ENCODE data around the gene KCNE5. TPM values are rescaled to one million over a fixed set of nuclear protein-coding genes. Genes with fewer than 3 reads are reported as not detected.

KCNE5 gene
- polyA plus RNA-seq, 1 donor from 2014 or later = 0.42 TPM

DNA sequence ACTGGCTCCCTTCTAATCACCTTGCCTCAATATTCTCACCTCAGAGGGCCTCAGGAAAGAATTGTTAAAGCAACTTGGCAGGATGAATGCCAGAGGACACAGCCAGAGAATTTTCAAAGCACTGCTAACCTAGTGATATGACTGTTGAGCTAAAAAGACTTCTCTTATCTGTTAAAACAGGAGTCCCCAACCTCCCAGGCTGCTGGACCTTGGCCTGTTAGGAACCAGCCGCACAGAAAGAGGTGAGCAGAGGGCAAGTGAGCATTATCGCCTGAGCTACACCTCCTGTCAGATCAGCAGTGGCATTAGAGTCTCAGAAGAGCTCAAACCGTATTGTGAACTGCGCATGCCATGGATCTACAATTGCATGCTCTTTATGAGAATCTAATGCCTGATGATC, 1.7 kb upstream of the KCNE5 start:
- no peak for TF ChIP-seq POLR2AphosphoS5 (IDR thresholded peaks at IDR 0.05)
- TF ChIP-seq SMC3 (conservative IDR thresholded peaks at IDR 0.05; ENCODE audit: poor library complexity) = no peak
- no peak for TF ChIP-seq EP300 (conservative IDR thresholded peaks at IDR 0.05; ENCODE audit: poor library complexity, severe bottlenecking)
- TF ChIP-seq, protein P1, sequence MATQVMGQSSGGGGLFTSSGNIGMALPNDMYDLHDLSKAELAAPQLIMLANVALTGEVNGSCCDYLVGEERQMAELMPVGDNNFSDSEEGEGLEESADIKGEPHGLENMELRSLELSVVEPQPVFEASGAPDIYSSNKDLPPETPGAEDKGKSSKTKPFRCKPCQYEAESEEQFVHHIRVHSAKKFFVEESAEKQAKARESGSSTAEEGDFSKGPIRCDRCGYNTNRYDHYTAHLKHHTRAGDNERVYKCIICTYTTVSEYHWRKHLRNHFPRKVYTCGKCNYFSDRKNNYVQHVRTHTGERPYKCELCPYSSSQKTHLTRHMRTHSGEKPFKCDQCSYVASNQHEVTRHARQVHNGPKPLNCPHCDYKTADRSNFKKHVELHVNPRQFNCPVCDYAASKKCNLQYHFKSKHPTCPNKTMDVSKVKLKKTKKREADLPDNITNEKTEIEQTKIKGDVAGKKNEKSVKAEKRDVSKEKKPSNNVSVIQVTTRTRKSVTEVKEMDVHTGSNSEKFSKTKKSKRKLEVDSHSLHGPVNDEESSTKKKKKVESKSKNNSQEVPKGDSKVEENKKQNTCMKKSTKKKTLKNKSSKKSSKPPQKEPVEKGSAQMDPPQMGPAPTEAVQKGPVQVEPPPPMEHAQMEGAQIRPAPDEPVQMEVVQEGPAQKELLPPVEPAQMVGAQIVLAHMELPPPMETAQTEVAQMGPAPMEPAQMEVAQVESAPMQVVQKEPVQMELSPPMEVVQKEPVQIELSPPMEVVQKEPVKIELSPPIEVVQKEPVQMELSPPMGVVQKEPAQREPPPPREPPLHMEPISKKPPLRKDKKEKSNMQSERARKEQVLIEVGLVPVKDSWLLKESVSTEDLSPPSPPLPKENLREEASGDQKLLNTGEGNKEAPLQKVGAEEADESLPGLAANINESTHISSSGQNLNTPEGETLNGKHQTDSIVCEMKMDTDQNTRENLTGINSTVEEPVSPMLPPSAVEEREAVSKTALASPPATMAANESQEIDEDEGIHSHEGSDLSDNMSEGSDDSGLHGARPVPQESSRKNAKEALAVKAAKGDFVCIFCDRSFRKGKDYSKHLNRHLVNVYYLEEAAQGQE (IDR thresholded peaks at IDR 0.05; ENCODE audit: borderline replicate concordance) = no peak
- TF ChIP-seq EZH2 (IDR thresholded peaks at IDR 0.05; ENCODE audit: borderline replicate concordance, insufficient read depth, low read length, poor library complexity, severe bottlenecking) = no peak
- TF ChIP-seq RAD21 (conservative IDR thresholded peaks at IDR 0.05) = no peak
- no peak for TF ChIP-seq TAF1 (IDR thresholded peaks at IDR 0.05; ENCODE audit: low read depth)
- TF ChIP-seq, protein P2, sequence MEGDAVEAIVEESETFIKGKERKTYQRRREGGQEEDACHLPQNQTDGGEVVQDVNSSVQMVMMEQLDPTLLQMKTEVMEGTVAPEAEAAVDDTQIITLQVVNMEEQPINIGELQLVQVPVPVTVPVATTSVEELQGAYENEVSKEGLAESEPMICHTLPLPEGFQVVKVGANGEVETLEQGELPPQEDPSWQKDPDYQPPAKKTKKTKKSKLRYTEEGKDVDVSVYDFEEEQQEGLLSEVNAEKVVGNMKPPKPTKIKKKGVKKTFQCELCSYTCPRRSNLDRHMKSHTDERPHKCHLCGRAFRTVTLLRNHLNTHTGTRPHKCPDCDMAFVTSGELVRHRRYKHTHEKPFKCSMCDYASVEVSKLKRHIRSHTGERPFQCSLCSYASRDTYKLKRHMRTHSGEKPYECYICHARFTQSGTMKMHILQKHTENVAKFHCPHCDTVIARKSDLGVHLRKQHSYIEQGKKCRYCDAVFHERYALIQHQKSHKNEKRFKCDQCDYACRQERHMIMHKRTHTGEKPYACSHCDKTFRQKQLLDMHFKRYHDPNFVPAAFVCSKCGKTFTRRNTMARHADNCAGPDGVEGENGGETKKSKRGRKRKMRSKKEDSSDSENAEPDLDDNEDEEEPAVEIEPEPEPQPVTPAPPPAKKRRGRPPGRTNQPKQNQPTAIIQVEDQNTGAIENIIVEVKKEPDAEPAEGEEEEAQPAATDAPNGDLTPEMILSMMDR (IDR thresholded peaks at IDR 0.05; ENCODE audit: poor library complexity, severe bottlenecking) = no peak
- TF ChIP-seq MXI1 (conservative IDR thresholded peaks at IDR 0.05; ENCODE audit: poor library complexity, severe bottlenecking) = no peak
- no peak overlapping the region for H3K4me3 ChIP-seq (ENCODE audit: low read length)
- H3K4me2 ChIP-seq (ENCODE audit: low read length) = no peak overlapping the region
- no peaks in the 10 kb centered on the region for H3K27me3 ChIP-seq (ENCODE audit: insufficient read depth, low read depth, low read length)
- H3K79me2 ChIP-seq (replicated peaks; ENCODE audit: insufficient read depth, low read length) = no peaks in the 10 kb centered on the region
- H3K9ac ChIP-seq (ENCODE audit: low read length) = no peak overlapping the region
- H4K20me1 ChIP-seq (ENCODE audit: insufficient read depth) = no peaks in the 10 kb centered on the region
- H3K27ac ChIP-seq (ENCODE audit: low read length) = no peak overlapping the region
- no peaks in the 10 kb centered on the region for H3F3A ChIP-seq (ENCODE audit: insufficient read depth, low read length, poor library complexity, severe bottlenecking)
- H3K9me2 ChIP-seq (ENCODE audit: insufficient read depth, low read length) = no peaks in the 10 kb centered on the region
- H2AFZ ChIP-seq (ENCODE audit: low read depth, low read length) = no peak overlapping the region
- no peaks in the 10 kb centered on the region for H3K9me3 ChIP-seq (ENCODE audit: low read length)
- H3K36me3 ChIP-seq (ENCODE audit: insufficient read depth, low read length) = no peaks in the 10 kb centered on the region

DNA sequence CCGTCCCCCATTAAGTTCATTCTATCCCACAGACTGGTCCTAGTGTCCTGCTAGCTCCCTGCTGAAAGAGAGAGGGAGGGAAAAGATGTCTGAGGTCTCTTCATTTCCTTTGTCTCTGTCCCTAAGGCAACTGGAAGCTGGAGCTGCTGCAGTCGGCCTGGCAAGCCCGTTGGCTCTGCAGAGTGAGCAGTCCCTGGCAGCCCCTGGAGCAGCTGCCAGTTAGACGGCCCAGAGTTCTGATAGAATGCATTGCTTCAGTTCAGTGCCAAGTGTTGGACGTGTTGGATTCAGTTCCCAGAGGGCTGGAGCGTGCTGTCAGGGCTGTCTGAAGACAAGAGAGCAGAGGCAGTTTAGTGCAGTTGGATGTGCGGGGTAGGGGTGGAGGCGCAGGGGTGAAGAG, 975 bp downstream of the KCNE5 start:
- Histone ChIP-seq H3K27ac (ENCODE audit: low read length) (no peak overlapping the region), H3K9me2 (ENCODE audit: insufficient read depth, low read length) (no peaks in the 10 kb centered on the region), H4K20me1 (ENCODE audit: insufficient read depth) (no peaks in the 10 kb centered on the region), H3K79me2 (replicated peaks; ENCODE audit: insufficient read depth, low read length) (no peaks in the 10 kb centered on the region), H3K36me3 (ENCODE audit: insufficient read depth, low read length) (no peaks in the 10 kb centered on the region), H3K4me2 (ENCODE audit: low read length) (no peak overlapping the region), H3K4me3 (ENCODE audit: low read length) (no peak overlapping the region), H3K9me3 (ENCODE audit: low read length) (no peaks in the 10 kb centered on the region), H3F3A (ENCODE audit: insufficient read depth, low read length, poor library complexity, severe bottlenecking) (no peaks in the 10 kb centered on the region), H3K9ac (ENCODE audit: low read length) (no peak overlapping the region), H2AFZ (ENCODE audit: low read depth, low read length) (no peak overlapping the region), H3K27me3 (ENCODE audit: insufficient read depth, low read depth, low read length) (no peaks in the 10 kb centered on the region)
- no peak for TF ChIP-seq EZH2 (IDR thresholded peaks at IDR 0.05; ENCODE audit: borderline replicate concordance, insufficient read depth, low read length, poor library complexity, severe bottlenecking)
- TF ChIP-seq SMC3 (conservative IDR thresholded peaks at IDR 0.05; ENCODE audit: poor library complexity) = no peak
- TF ChIP-seq, protein P1 (IDR thresholded peaks at IDR 0.05; ENCODE audit: borderline replicate concordance) = no peak
- TF ChIP-seq POLR2AphosphoS5 (IDR thresholded peaks at IDR 0.05) = no peak
- TF ChIP-seq MXI1 (conservative IDR thresholded peaks at IDR 0.05; ENCODE audit: poor library complexity, severe bottlenecking) = no peak
- no peak for TF ChIP-seq EP300 (conservative IDR thresholded peaks at IDR 0.05; ENCODE audit: poor library complexity, severe bottlenecking)
- TF ChIP-seq, protein P2 (IDR thresholded peaks at IDR 0.05; ENCODE audit: poor library complexity, severe bottlenecking) = no peak
- TF ChIP-seq TAF1 (IDR thresholded peaks at IDR 0.05; ENCODE audit: low read depth) = no peak
- TF ChIP-seq RAD21 (conservative IDR thresholded peaks at IDR 0.05) = no peak

Data from neural cell (in vitro differentiated cells).